ENCODE results near the gene TBL1XR1.

GRCh38 chr3:177231242-177231641 is 34.0 kb upstream of the TBL1XR1 start:
- TF ChIP-seq EGR1 (IDR thresholded peaks at IDR 0.05; ENCODE audit: borderline replicate concordance, low read depth, low read length) (no peak), CTCF (IDR thresholded peaks at IDR 0.05; ENCODE audit: control extremely low read depth in 1 of 3, insufficient read depth in 1 of 3, low read depth in 1 of 3, low read length in 3 of 3) (no peak), CEBPB (IDR thresholded peaks at IDR 0.05; ENCODE audit: low read depth, low read length) (no peak), SP1 (IDR thresholded peaks at IDR 0.05; ENCODE audit: low read depth, low read length) (no peak), SUZ12 (IDR thresholded peaks at IDR 0.05; ENCODE audit: low read length) (no peak), EP300 (IDR thresholded peaks at IDR 0.05; ENCODE audit: borderline replicate concordance in 1 of 2, low read depth in 2 of 2, low read length in 2 of 2) (no peak), PHF8 (conservative IDR thresholded peaks at IDR 0.05; ENCODE audit: low read depth, low read length) (no peak), POLR2A (IDR thresholded peaks at IDR 0.05; ENCODE audit: control extremely low read depth in 1 of 2, low read depth in 2 of 2, low read length in 2 of 2) (no peak), ZNF274 (IDR thresholded peaks at IDR 0.05; ENCODE audit: borderline replicate concordance, extremely low read depth, low read length) (no peak), MAX (IDR thresholded peaks at IDR 0.05) (no peak), EZH2 (IDR thresholded peaks at IDR 0.05; ENCODE audit: low read depth, low read length, severe bottlenecking) (no peak), ATF2 (IDR thresholded peaks at IDR 0.05; ENCODE audit: low read length) (no peak)

All from H1 (cell line).